ENCODE results near the gene NAA15. TPM values are rescaled to one million over a fixed set of nuclear protein-coding genes. Genes with fewer than 3 reads are reported as not detected.
A peak's percentile ranks its signal among the peaks of the same experiment; 100 is the strongest.
"Not testable (repeated sequence)": the region's sequence is repeated elsewhere in the genome, so short reads cannot be mapped to it uniquely, and the experiment has no call there.

The NAA15 gene
- total RNA-seq, 1 experiment from 2014 or later: 98.9 TPM

GRCh38 chr4:139312552-139313332, 11.4 kb downstream of the NAA15 start (continued):
- TF ChIP-seq ZNF425 (CRISPR knock-in tag; conservative IDR thresholded peaks at IDR 0.05) (no peak), ATF6 (CRISPR knock-in tag; IDR thresholded peaks at IDR 0.05) (no peak), ATF3 (CRISPR knock-in tag; conservative IDR thresholded peaks at IDR 0.05) (no peak), TCF7 (CRISPR knock-in tag; IDR thresholded peaks at IDR 0.05; ENCODE audit: low read depth) (no peak), ZNF263 (CRISPR knock-in tag; IDR thresholded peaks at IDR 0.05; ENCODE audit: low read depth) (no peak), MYBL2 (CRISPR knock-in tag; IDR thresholded peaks at IDR 0.05) (no peak), CTCF (IDR thresholded peaks at IDR 0.05) (no peak), NR1H2 (CRISPR knock-in tag; IDR thresholded peaks at IDR 0.05) (no peak), PRDM15 (CRISPR knock-in tag; IDR thresholded peaks at IDR 0.05) (no peak), ZNF121 (CRISPR knock-in tag; IDR thresholded peaks at IDR 0.05) (no peak)

- Mint-ChIP-seq H3K4me1 (peaks cover 63% of the 10 kb centered on the region), H3K27ac (peak overlapping the region; percentile 94), H3K4me3 (peak overlapping the region; percentile 26)
- DNase-seq (ENCODE audit: low spot score); H3K27me3 Mint-ChIP-seq (ENCODE audit: low read depth); H3K36me3 Mint-ChIP-seq; POLR2A ChIA-PET; H3K9me3 Mint-ChIP-seq: not testable (repeated sequence)
- ATAC-seq: peak; percentile 13; the same call in 1 of the 2 replicates
- CTCF ChIA-PET: interaction anchor here (1.1 kb wide), 1 partner anchor 283 kb away, joined by 3 read pairs; no protein-coding TSS in a partner anchor
These were observed 12.1 kb downstream of the NAA15 start for GRCh38 chr4:139313414-139313813.
